A172 (cell line): ENCODE data around the gene CEP83. TPM values are rescaled to one million over a fixed set of nuclear protein-coding genes. Genes with fewer than 3 reads are reported as not detected.
"Not testable (repeated sequence)": the region's sequence is repeated elsewhere in the genome, so short reads cannot be mapped to it uniquely, and the experiment has no call there.

Experiments
- DNase-seq: peaks from one replicate; pipeline ENCODE4 v3.0.0-alpha.2; 2015; ENCODE audit warnings: low spot score
- total RNA-seq: library from RNA; depleted of rRNA; stranded (reverse); fragments of >200 nt; shearing (Covaris generic); gene quantifications from 2 replicates; pipeline ENCODE4 v1.2.3, GENCODE V29; 2014; rRNA removed

CEP83 gene, protein sequence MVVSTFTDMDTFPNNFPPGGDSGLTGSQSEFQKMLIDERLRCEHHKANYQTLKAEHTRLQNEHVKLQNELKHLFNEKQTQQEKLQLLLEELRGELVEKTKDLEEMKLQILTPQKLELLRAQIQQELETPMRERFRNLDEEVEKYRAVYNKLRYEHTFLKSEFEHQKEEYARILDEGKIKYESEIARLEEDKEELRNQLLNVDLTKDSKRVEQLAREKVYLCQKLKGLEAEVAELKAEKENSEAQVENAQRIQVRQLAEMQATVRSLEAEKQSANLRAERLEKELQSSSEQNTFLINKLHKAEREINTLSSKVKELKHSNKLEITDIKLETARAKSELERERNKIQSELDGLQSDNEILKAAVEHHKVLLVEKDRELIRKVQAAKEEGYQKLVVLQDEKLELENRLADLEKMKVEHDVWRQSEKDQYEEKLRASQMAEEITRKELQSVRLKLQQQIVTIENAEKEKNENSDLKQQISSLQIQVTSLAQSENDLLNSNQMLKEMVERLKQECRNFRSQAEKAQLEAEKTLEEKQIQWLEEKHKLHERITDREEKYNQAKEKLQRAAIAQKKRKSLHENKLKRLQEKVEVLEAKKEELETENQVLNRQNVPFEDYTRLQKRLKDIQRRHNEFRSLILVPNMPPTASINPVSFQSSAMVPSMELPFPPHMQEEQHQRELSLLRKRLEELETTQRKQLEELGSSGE
- 8.7 and 9.3 TPM in 2 replicates for total RNA-seq

DNA sequence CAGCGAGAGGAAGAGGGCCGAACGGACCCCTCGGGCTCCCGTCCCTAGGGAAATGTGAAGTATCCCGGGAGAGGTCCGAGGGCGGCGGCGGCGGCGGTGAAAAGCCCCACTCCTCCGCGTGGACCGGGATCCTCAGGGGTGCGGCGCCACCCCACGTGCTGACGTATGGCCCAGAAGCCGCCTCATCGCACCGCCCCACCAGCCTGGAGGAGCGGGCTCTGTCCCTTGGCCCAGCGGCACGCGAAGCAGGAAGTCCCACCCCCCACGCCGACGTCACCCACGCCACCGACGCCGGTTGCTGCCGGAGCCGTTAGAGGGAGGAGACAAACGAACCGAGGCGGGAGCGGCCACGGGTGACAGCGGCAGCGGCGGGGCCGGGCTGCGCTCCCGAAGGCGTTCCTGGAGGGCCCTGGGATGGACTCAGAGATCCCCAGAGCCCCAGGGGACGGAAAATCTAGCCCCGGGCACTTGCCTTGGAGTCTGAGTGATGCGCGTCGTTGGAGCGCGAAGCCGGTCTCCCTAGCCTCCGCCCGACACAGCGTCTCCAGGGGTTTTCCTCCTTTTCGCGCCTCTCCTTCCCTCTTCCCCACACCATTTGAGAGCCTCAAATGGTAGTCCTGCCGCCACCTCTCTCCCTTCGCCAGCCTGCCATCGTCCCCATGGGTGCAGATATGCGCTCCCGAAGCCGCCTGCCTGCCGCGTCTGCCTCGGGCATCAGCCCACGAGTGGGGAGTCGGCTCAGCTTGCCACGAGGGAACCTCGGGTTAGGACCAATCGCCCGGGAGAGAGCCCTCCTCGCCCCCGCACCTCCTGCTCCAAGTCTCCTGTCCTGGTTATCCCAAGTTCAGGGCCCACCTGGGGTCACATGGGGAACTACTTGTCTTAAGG, at the start of gene CEP83:
TSS of gene CEP83 (minus strand) at position 140 of the 888 bp plus-strand sequence. CDS start 47,377 bp downstream, outside the sequence.
- peak; percentile 83 for DNase-seq

DNA sequence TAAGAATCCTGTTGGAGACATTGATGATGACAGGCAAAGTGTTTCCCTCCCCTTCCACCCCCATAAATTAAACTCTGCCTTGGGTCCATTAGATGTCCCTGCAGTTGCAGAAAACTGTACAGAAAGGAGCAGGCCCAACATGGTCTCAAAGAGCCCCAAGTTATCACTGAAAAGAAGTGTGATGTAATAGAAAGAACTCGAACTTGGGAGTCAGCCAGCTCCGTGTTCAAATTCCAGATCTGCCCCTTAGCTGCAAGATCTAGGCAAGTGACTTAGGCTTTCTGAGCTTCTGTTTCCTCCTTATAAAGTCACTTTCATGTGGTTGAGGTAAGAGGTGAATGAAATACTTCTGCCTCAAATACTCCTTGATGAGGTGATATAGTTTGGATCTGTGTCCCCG, 49.6 kb upstream of the CEP83 start:
- DNase-seq: no peak

DNA sequence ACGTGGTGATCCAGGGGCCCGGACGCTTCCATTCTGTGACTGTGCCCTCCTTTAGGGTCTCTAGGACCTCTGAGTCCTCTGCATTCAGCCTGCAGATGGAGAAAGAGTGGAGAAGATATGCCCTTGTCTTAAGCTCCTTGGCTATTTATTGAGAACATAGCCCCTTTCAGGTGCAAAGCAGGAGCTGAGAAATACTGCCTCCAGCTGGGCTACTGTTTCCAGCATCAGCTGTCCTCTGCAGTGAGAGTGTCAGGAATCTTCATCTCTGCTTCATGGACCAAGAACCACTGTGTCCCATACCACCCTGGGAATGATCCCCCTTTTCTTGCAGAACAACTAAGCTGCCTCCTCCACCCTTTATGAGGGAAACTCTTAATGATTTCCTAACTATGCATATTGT, 47.8 kb upstream of the CEP83 start:
- no peak for DNase-seq

DNA sequence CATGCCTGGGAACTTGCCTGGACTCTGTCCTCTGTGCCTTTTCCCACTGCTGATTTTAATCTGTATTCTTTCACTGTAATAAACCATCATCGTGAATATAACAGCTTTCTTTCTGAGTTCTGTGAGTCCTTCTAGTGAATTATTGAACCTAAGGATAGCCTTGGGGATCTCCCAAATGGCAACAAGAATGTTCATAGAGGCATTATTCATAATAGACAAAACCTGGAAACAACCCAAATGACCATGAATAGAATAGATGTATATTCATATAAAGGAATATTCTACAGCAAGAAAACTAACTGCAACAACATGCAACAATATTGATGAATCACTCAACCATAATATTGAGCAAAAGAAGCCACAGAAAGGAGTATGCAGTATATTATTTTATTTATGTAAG, 44.7 kb upstream of the CEP83 start:
- DNase-seq: no peak

DNA sequence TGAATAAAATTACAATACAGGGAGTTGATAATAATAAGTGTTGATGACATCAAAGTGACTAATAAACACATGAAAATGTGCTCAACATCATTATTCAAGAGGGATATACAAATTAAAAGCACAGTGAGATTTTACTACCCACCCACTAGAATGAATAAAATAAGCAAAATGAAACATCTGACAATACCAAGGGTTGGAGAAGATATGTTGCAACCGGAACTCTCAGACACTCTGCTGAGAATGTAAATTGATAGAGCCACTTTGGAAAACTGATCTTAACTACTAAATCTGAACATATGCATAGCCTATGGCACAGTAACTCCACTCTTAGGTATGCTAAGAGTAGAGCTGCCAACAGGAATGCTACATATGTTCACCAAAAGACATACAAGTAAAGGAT, 44.0 kb upstream of the CEP83 start:
- no peak for DNase-seq

DNA sequence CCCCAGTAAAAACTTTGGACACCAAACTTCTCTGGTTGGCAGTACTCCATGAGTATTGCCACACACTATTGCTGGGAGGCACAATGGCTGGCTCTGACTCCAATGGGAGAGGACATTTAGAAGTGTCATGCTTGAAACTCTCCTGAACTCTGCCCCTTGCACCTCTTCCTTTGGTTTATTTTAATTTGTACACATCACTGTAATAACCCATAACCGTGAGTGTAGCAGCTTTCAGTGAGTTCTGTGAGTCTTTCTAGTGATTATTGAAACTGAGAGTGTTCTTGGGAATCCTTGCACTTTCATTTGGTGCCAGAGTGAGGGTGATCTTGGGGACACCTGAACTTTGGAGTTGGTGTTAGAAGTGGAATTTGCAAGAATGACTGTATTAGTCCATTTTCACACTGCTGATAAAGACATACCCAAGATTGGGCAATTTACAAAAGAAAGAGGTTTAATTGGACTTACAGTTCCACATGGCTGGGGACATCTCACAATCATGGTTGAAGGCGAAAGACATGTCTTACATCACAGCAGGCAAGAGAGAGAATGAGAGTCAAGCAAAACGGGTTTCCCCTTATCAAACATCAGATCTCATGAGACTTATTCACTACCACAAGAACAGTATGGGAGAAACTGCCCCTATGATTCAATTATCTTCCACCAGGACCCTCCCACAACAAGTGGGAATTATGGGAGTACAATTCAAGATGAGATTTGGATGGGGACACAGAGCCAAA, 41.3 kb upstream of the CEP83 start:
- no peak for DNase-seq

DNA sequence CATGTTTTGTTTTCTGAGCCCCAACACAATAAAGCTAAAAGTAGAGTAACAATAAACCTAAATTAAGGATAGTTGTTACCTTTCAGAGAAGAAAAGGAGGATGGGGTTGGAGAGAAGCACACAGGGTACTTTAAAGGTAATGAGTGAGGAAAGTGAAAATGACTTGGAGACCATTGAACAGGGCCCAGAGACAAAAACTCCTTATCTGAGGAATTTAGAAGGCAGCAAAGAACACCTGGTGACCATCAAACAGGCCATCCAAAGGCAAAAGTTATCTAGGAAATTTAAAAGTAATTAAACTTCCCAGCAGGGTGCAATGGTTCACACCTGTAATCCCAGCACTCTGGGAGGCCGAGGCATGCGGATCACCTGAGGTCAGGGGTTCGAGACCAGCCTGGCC, 39.0 kb upstream of the CEP83 start:
- no peak for DNase-seq

DNA sequence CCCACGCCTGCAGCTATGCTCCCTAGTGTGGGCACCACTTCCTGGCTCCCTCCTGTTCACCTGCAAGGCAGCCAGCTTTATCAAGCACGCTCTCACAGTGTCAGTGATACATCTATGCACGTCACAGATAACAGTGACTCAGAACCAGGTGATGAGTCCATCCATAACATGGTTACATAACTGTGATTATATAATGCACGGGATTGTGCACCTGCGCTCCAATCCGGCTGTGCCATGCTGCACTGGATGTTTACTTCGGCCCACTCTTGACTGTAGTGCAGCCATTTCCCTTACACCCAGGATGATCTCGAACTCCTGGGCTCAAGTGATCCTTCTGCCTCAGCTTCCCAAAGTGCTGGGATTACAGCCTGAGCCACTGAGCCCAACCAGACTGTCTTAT, 38.4 kb upstream of the CEP83 start:
- peak; percentile 2 for DNase-seq

DNA sequence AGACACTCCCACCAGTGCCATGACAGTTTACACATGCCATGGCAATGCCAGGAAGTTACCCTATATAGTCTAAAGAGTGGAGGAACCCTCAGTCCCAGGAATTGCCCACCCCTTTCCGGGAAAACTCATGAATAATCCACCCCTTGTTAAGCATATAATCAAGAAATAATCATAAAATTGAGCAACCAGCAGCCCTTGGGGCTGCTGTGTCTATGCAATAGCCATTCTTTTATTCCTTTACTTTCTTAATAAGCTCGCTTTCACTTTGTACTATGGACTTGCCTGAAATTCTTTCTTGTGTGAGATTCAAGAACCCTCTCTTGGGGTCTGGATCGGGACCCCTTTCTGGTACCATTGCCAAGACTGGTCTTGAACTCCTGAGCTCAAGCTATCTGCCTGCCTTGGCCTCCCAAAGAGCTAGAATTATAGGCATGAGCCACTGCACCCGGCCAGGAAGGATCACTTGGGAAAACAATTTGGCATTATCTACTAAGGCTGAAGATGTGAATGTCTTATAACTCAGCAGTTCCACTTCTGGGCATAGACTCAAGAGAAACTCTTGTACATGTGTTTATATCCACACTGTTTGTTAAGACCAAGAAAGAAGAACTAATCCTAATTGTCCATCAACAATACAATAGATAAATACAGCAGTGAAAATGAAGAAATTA, 35.9 kb upstream of the CEP83 start:
- no peak for DNase-seq

DNA sequence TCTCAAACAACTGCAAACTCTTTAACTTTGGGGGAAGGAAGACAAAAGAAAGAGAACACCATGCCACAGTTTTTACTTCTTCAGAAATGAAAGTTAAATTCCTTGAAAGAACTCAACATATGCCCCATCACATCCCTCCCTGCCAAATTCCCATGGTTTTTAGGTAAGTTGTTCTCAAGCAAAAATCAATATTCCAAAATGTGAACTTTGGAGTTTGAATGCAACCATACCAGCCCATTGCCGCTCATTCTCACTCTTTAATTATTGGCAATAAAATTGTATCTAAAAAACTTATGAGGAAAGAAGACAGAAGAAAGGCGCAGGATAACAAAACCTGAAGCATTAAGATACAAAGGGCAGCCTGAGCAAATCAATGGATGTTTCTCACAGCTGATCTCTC, 31.8 kb upstream of the CEP83 start:
- no peak for DNase-seq

DNA sequence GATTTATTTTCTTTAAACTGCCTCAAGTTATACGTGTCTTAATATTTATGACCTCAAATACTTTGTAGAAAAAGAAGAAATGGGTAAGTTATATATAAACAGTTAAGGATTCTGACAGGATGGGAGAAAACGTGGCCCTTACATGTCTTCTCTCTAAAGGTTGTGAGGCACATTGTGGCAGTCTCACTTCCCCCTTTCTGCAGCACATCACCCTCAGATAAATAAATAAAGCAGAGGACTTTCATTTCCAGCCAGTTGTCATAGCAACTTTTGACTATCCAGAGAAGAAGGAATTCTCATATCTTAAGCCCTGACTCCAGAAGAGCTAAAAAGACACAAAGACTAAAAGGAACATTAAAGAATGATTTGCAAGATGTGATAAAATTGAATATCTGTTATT, 28.8 kb upstream of the CEP83 start:
- no peak for DNase-seq

DNA sequence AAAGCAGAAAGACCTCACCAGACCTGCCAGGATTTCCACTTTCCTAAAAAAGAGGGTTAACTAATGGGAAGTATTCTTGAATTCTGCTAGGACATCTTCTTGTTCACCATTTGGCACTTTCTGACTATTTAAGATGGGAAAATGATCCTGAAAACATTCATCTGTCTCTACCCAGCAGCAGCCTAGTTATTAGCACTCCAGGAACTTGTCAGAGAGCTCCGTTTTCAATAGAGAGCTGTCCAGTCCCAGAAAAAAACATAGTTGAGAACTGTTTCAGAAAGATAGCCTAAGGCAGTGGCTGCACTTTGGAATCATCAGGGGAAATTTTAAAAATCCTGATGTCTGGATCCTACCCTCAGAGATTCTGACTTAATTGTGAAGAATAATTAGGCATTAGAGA, 22.1 kb upstream of the CEP83 start:
- no peak for DNase-seq

DNA sequence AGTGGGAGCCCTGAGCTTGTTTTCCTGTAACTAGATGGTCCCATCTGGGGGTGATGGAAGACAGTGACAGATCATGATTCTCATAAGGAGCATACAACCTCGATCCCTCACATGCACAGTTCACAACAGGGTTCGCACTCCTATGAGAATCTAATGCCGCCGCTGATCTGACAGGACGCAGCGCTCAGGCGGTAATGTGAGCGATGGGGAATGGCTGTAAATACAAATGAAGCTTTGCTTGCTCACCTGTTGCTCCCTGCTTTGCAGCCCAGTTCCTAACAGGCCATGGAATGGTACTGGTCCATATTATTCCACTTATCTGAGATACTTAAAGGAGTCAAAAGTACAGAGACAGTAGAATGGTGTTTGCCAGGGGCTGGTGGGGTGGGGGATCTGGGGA, 9.9 kb upstream of the CEP83 start:
- no peak for DNase-seq

DNA sequence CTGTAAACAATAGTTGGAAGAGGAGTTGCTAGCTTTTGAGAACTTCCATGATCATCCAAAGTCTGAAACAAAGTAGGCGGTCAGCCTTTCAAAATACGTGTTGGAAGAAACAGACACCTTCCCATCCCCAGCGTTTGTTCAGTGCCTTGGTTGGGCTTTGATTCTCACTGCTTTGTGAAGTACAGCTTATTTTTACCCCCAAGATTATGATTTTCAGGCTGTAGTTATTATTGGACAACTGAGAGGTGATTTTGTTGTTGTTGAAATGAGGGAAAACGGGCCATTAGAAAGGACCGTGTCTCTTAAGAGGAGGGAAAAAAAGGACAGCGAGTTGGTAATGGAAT, 921 bp upstream of the CEP83 start:
- no peak for DNase-seq

DNA sequence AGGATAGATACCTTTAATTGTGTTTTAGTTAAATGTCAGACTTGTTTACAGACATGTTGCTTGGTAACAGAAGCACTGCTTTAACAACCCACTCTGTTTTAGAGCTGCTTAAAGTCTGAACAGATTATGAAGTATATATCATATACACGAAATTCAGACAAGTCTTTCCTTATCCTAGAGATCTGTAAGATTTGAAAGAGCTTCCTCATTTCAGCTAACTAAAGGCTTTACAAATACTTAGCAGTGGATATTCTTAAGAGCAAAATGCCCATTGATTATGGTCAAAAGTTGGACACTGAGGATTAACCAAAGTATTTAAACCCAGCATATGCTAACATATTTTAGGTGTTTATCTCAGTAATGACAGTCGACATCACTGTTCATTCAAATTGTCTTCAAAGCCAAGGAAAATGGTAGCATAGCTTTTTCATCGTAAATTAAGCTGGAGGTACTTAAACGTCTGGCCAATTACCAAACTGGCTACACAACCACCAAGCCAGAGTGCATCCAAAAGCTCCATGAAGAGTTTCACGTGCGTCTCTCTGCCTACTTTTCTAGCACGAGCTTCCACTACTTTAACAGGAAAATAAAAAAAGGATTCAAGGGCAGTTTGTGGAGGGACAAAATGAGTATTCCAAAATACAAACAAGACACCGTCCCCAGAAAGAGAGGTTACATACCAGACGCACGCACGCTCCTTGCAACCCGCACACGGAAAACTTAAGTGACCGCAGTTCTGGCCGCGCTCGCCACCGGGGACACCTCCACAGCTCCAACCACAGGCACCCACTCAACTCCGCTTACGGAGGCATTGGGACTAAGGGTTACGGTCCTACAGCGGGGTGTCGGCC, 565 bp downstream of the CEP83 start:
- DNase-seq: peak; percentile 1

DNA sequence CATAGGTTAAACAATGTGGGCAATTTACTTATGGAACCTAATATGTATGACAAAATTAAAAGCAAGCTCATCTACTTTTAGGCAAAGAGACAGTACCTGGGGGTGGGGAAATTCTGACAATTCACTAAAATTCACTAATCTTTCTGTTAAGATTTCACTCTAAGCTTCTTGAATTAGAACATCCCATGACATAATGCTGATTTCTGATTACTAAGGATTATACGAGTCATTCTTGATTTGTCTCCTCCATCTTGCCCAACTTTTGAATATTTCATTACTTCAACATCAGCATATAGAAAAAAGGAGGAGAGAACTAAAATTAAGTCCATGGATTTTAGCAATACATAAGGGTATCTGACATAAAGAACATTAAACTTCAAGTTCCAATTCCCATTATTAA, 2.4 kb downstream of the CEP83 start:
- no peak for DNase-seq

DNA sequence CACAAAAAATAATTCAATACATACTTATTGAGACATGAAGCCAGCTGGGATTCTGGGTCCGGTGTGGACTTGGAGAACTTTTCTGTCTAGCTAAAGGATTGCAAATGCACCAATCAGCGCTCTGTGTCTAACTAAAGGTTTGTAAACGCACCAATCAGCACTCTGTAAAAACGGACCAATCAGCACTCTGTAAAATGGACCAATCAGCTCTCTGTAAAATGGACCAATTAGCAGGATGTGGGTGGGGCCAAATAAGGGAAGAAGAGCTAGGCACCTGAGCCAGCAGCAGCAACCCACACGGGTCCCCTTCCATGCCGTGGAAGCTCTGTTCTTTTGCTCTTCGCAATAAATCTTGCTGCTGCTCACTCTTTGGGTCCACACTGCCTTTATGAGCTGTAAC, 5.3 kb downstream of the CEP83 start:
- DNase-seq: not testable (repeated sequence)

DNA sequence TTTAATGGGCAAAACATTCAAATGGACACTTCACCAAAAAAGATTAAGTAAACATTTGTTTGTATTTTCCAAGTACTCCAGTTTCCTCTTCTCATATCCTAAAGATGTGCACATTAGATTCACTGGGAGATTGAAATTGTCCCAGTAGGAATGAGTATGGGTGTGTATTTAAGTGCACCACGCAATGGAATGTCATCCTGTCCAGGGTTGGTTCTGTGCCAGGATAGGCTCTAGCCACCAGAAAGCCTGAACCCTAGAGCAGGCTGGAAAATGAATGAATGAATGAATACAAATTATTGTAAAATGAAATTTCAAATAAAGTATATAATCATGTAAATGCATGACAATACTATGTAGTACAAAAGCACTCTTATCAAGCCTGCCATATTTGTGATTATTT, 14.0 kb downstream of the CEP83 start:
- DNase-seq: no peak

DNA sequence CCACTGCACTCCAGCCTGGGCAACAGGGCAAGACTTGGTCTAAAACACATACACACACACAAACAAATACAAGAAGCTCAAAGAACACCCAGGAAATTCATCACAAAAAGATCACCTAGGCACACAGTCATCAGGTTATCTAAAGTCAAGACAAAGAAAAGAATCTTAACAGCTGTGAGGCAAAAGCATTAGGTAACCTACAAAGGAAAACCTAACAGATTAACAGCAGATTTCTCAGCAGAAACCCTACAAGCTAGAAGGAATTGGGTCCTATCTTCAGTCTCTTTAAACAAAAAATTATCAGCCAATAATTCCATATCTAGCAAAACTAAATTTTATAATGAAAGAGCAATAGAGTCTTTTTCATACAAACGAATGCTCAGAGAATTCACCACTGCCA, 22.4 kb downstream of the CEP83 start:
- no peak for DNase-seq

DNA sequence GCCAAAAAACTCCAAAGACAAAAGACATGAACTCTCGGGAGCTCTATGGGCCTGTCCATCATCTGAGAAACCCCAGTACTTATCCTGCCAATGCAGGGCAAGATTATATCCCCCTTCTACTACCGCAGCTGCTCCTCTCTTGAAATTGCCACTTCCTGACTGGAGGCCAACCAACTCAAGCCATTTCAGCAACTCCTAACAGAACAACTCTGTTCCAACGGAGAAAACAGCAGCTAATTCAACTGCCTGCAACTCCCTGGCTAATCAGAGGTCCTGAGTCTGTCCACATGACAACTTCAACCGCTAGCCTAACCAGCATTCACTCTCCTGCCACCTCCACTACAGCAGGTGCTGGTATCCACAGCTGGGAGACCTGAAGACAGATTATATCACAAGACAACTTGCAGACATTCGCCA, 24.1 kb downstream of the CEP83 start:
- no peak for DNase-seq
